K562 (cell line): ENCODE data around the gene USP20. TPM values are rescaled to one million over a fixed set of nuclear protein-coding genes. Genes with fewer than 3 reads are reported as not detected.

ENCODE experiments used
- CEBPB ChIP-seq: fragments of 450-650 bp; IDR thresholded peaks from 2 replicates; pipeline ENCODE4 v1.6.1; 2016; ENCODE audit warnings: missing genetic modification characterization, missing compliant biosample characterization
- FOXA1 ChIP-seq: fragments of 450-650 bp; IDR thresholded peaks from 2 replicates; pipeline ENCODE4 v1.6.1; 2016; ENCODE audit warnings: mild to moderate bottlenecking, borderline replicate concordance
- MLLT1 ChIP-seq, 2 experiments: fragments of 450-650 bp; IDR thresholded peaks; 2 replicates each; pipeline ENCODE4 v1.6.1; 2016
- NCOR1 ChIP-seq: fragments of 450-650 bp; IDR thresholded peaks from 2 replicates; pipeline ENCODE4 v1.6.1; 2016; ENCODE audit warnings: mild to moderate bottlenecking, moderate library complexity
- NEUROD1 ChIP-seq: fragments of 150-350 bp; IDR thresholded peaks from 2 replicates; pipeline ENCODE4 v1.6.1; 2014; ENCODE audit warnings: borderline replicate concordance, low read length, low read depth; ENCODE audit not compliant: partially characterized antibody
- NFRKB ChIP-seq: fragments of 450-650 bp; IDR thresholded peaks from 2 replicates; pipeline ENCODE4 v1.6.1; 2016; ENCODE audit warnings: low read depth
- PPARD ChIP-seq: fragments of 250-450 bp; sonication (Bioruptor Pico); IDR thresholded peaks from 2 replicates; pipeline ENCODE4 v1.8.0; 2022; ENCODE audit warnings: inconsistent platforms, mild to moderate bottlenecking, moderate library complexity
- PREB ChIP-seq: sonication (generic); formaldehyde crosslinking; IDR thresholded peaks from 2 replicates; pipeline ENCODE4 v1.8.1; 2023; ENCODE audit warnings: mild to moderate bottlenecking, missing genetic modification reagents
- RAD51 ChIP-seq: fragments of 450-650 bp; IDR thresholded peaks from 2 replicates; pipeline ENCODE4 v1.7.1; 2016; ENCODE audit warnings: low read depth, mild to moderate bottlenecking, borderline replicate concordance
- RBM17 ChIP-seq: fragments of 200-400 bp; formaldehyde crosslinking; IDR thresholded peaks from 2 replicates; pipeline ENCODE4 v1.6.1; 2017; ENCODE audit warnings: low read depth, mild to moderate bottlenecking, low read length, borderline replicate concordance
- TFE3 ChIP-seq: fragments of 450-650 bp; formaldehyde crosslinking; IDR thresholded peaks from 2 replicates; pipeline ENCODE4 v1.4.0; 2020; ENCODE audit warnings: mild to moderate bottlenecking, mixed read lengths
- ZBTB17 ChIP-seq: fragments of 450-650 bp; formaldehyde crosslinking; IDR thresholded peaks from 2 replicates; pipeline ENCODE4 v1.4.0; 2020; ENCODE audit warnings: mild to moderate bottlenecking
- ZNF318 ChIP-seq, 2 experiments: fragments of 450-650 bp; IDR thresholded peaks; 2 replicates each; pipeline ENCODE4 v1.6.1; 2016; ENCODE audit warnings: mild to moderate bottlenecking in 2 of 2, borderline replicate concordance in 1 of 2, low read depth in 1 of 2, moderate library complexity in 1 of 2
- ZNF41 ChIP-seq: fragments of 250-450 bp; sonication (Bioruptor Pico); conservative IDR thresholded peaks from 2 replicates; pipeline ENCODE4 v1.4.0; 2020; ENCODE audit warnings: mild to moderate bottlenecking
- ZNF830 ChIP-seq: fragments of 250-450 bp; sonication (Bioruptor Pico); IDR thresholded peaks from 2 replicates; pipeline ENCODE4 v1.5.0; 2021; ENCODE audit warnings: mild to moderate bottlenecking
- ZSCAN29 ChIP-seq: fragments of 450-650 bp; IDR thresholded peaks from 2 replicates; pipeline ENCODE4 v1.6.1; 2017
- polyA plus RNA-seq, 8 experiments: library from polyadenylated mRNA; depleted of rRNA in 4 of 8; stranded (reverse) in 5 of 8; unstranded in 3 of 8; fragments of >200 nt; fragmentation: Nextera tagmentation in 2 of 8; fragmentation: Illumina TruSeq in 1 of 8; extraction: Ambion mirVana in 2 of 8; extraction: Trizol in 1 of 8; gene quantifications; 2 replicates each; pipeline versions ENCODE4 v1.2.1 to v1.2.3, GENCODE V29; 2011 to 2014; ENCODE audit warnings: inconsistent platforms in 1 of 8, missing spikeins in 1 of 8
- total RNA-seq, 7 experiments: library from RNA; depleted of rRNA in 6 of 7; stranded (reverse); fragments of >200 nt in 6 of 7; fragmentation: Illumina TruSeq in 2 of 7; extraction: Trizol in 2 of 7; gene quantifications; 2 replicates each; pipeline versions ENCODE4 v1.2.1 to v1.2.3, GENCODE V29; 2011 to 2021; ENCODE audit warnings: low replicate concordance in 1 of 7

The USP20 gene
- total and polyA plus RNA-seq, 9 of the 15 experiments (the other 6 are each of a cell fraction or from before 2014, with no cell fraction given), result 1.9 to 136 (median 49.1) TPM

GRCh38 chr9:129823935-129824601 lies 11.2 kb upstream of the USP20 start, which contains the start of gene TOR1A (continued):
- TF ChIP-seq ZNF318 (IDR thresholded peaks at IDR 0.05; ENCODE audit: borderline replicate concordance in 1 of 2, low read depth in 1 of 2), result no peak
- no peak for TF ChIP-seq MLLT1 (IDR thresholded peaks at IDR 0.05)
- no peak for TF ChIP-seq FOXA1
- TF ChIP-seq ZNF41 (CRISPR knock-in tag), result no peak
- peak; percentile 71 for TF ChIP-seq NEUROD1
- peak; percentile 93 for TF ChIP-seq RAD51
- TF ChIP-seq RBM17, result no peak
- TF ChIP-seq PPARD (CRISPR knock-in tag), result no peak
- TF ChIP-seq TFE3 (CRISPR knock-in tag), result no peak
- peak; percentile 66 for TF ChIP-seq CEBPB (tag)
- TF ChIP-seq NCOR1, result peak; percentile 59; the same call in 1 of the 2 replicates
- peak; percentile 98 for TF ChIP-seq NFRKB
- no peak for TF ChIP-seq PREB (CRISPR knock-in tag)
- TF ChIP-seq ZBTB17 (CRISPR knock-in tag), result peak; percentile 81; the same call in 1 of the 2 replicates
- TF ChIP-seq ZSCAN29, result peak; percentile 92
- TF ChIP-seq ZNF830 (CRISPR knock-in tag), result peak; percentile 87; the same call in 1 of the 2 replicates
